Measurements from ENCODE around the gene ZNF667. TPM values are rescaled to one million over a fixed set of nuclear protein-coding genes. Genes with fewer than 3 reads are reported as not detected.

The ZNF667 gene
- total RNA-seq, 1 experiment from 2014 or later: not detected

DNA sequence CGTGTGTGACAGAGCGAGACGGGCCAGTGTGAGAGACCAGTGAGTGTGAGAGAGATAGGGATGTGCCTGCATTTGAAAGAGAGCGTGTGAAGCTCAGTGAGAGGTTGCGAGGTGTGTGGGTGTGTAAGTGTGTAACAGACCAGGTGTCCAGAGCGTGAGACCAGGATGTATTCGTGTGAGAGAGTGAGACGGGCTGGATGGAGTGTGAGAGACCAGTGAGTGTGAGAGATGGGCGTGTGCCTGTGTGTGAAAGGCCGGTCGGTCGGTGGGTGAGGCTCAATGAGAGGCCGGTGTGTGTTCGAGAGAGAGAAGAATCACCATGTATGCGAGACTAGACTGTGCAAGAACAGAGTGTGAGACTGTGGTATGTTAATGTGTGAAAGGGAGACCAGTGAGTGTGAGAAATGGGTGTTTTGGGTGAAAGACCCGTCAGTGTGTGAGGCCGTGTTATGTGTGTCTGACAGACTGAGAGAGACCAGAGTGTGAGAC, 31.2 kb upstream of the ZNF667 start:
- DNase-seq (ENCODE audit: low read depth, low spot score) (no peak), ATAC-seq (no peak)
- Histone ChIP-seq H3K36me3 (ENCODE audit: control insufficient read depth, insufficient read depth, low read length) (no peaks in the 10 kb centered on the region), H3K27ac (ENCODE audit: low read length) (no peak overlapping the region), H3K27me3 (ENCODE audit: control insufficient read depth, insufficient read depth, low read length) (no peaks in the 10 kb centered on the region), H3K4me3 (ENCODE audit: low read depth in 2 of 2, low read length in 2 of 2) (peak overlapping the region in 1 of 2 experiments; percentile 8; a peak in 1 of 4 replicates), H3K4me1 (ENCODE audit: control insufficient read depth, insufficient read depth, low read length) (no peaks in the 10 kb centered on the region), H3K9me3 (ENCODE audit: control insufficient read depth, insufficient read depth, low read depth, low read length) (peaks cover 39% of the 10 kb centered on the region)
- CTCF ChIA-PET: no interaction called here
- no TSS peak for BruUV-seq (replicated peaks)
- in situ Hi-C loops (cut with HindIII; ENCODE audit: low pct_unique_long_range_greater_than_20kb, low sequenced_read_pairs): no loop called here
- intact Hi-C loops (cut with micrococcal nuclease; ENCODE audit: unreplicated experiment): no loop called here
- POLR2A ChIA-PET: no interaction called here
- TF ChIP-seq, protein P1, sequence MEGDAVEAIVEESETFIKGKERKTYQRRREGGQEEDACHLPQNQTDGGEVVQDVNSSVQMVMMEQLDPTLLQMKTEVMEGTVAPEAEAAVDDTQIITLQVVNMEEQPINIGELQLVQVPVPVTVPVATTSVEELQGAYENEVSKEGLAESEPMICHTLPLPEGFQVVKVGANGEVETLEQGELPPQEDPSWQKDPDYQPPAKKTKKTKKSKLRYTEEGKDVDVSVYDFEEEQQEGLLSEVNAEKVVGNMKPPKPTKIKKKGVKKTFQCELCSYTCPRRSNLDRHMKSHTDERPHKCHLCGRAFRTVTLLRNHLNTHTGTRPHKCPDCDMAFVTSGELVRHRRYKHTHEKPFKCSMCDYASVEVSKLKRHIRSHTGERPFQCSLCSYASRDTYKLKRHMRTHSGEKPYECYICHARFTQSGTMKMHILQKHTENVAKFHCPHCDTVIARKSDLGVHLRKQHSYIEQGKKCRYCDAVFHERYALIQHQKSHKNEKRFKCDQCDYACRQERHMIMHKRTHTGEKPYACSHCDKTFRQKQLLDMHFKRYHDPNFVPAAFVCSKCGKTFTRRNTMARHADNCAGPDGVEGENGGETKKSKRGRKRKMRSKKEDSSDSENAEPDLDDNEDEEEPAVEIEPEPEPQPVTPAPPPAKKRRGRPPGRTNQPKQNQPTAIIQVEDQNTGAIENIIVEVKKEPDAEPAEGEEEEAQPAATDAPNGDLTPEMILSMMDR (IDR thresholded peaks at IDR 0.05): no peak
- TF ChIP-seq, protein P2, sequence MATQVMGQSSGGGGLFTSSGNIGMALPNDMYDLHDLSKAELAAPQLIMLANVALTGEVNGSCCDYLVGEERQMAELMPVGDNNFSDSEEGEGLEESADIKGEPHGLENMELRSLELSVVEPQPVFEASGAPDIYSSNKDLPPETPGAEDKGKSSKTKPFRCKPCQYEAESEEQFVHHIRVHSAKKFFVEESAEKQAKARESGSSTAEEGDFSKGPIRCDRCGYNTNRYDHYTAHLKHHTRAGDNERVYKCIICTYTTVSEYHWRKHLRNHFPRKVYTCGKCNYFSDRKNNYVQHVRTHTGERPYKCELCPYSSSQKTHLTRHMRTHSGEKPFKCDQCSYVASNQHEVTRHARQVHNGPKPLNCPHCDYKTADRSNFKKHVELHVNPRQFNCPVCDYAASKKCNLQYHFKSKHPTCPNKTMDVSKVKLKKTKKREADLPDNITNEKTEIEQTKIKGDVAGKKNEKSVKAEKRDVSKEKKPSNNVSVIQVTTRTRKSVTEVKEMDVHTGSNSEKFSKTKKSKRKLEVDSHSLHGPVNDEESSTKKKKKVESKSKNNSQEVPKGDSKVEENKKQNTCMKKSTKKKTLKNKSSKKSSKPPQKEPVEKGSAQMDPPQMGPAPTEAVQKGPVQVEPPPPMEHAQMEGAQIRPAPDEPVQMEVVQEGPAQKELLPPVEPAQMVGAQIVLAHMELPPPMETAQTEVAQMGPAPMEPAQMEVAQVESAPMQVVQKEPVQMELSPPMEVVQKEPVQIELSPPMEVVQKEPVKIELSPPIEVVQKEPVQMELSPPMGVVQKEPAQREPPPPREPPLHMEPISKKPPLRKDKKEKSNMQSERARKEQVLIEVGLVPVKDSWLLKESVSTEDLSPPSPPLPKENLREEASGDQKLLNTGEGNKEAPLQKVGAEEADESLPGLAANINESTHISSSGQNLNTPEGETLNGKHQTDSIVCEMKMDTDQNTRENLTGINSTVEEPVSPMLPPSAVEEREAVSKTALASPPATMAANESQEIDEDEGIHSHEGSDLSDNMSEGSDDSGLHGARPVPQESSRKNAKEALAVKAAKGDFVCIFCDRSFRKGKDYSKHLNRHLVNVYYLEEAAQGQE (IDR thresholded peaks at IDR 0.05; ENCODE audit: insufficient read depth in 1 of 2, low read depth in 2 of 2, low read length in 1 of 2): no peak
- no peak for TF ChIP-seq TCF7L2 (IDR thresholded peaks at IDR 0.05; ENCODE audit: low read depth, low read length)

DNA sequence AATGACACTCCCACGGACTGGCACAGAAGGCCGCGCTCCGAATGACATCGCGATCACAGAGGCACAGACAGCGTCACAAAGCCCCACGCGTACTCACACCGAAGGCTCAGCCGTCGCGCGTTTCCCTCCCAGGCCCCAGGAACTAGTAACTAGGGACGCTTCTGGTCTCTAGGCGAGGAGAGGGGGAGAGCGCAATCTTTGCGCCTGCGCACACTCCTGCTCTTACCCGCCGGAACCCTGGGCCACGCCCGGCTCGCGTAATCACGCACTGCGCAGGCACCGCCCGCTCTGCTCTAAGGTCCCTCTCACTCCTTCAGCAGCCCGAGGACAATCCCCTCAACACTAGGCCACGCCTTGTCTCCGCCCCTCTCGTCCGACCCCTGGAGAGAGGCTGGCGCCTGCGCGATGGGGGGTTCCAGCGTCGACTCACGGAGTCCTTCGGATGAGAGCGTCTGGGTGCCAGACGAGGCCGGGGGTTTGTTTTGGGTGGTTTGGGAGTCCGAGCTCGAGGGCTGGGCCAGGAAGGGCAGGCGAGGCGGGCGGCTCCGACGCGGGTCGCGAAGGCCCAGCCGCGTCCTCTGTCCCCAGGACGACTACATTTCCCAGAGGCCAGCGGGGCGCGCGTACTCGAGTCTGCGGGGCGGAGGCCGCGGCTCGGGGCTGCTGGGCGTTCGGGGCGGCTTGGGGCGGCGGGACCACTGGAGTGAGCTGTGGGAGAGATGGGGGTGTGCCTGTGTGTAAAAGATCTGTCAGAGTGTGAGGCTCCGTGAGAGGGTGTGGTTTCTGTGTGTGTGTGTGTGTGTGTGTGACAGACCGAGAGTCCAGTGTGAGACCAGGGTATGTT, 30.5 kb upstream of the ZNF667 start, which contains the start of gene ZNF471:
ZNF471 (plus strand) TSS at position 410 of the 844 bp plus-strand sequence. CDS start 3,717 bp downstream, outside the sequence.
- no peaks in the 10 kb centered on the region for H3K4me1 ChIP-seq (ENCODE audit: control insufficient read depth, insufficient read depth, low read length)
- in situ Hi-C loops (cut with HindIII; ENCODE audit: low pct_unique_long_range_greater_than_20kb, low sequenced_read_pairs): no loop called here
- intact Hi-C loops (cut with micrococcal nuclease; ENCODE audit: unreplicated experiment): no loop called here
- no peak within 1 kb of the TSS for H3K27ac ChIP-seq (ENCODE audit: low read length)
- TF ChIP-seq, protein P1 (IDR thresholded peaks at IDR 0.05): no peak
- no peak for TF ChIP-seq POLR2AphosphoS5 (IDR thresholded peaks at IDR 0.05; ENCODE audit: low read depth, low read length)
- no peak for TF ChIP-seq SIN3A (IDR thresholded peaks at IDR 0.05; ENCODE audit: borderline replicate concordance, insufficient read depth, low read depth, low read length)
- TF ChIP-seq, protein P2 (IDR thresholded peaks at IDR 0.05; ENCODE audit: insufficient read depth in 1 of 2, low read depth in 2 of 2, low read length in 1 of 2): no peak
- TF ChIP-seq TCF7L2 (IDR thresholded peaks at IDR 0.05; ENCODE audit: low read depth, low read length): no peak
- peaks cover 36% of the 10 kb centered on the region for H3K9me3 ChIP-seq (ENCODE audit: control insufficient read depth, insufficient read depth, low read depth, low read length)
- no peaks in the 10 kb centered on the region for H3K27me3 ChIP-seq (ENCODE audit: control insufficient read depth, insufficient read depth, low read length)
- H3K36me3 ChIP-seq (ENCODE audit: control insufficient read depth, insufficient read depth, low read length): no peaks in the 10 kb centered on the region
- H3K4me3 ChIP-seq (ENCODE audit: low read depth in 2 of 2, low read length in 2 of 2): peak within 1 kb of the TSS in 1 of 2 experiments; percentile 8; a peak in 1 of 4 replicates
- no peak for DNase-seq (ENCODE audit: low read depth, low spot score)
- POLR2A ChIA-PET: no interaction called here
- CTCF ChIA-PET: no interaction called here
- BruUV-seq (replicated peaks): no TSS peak
- ATAC-seq: no peak

Measured in Panc1 (cell line).